GM12874 (cell line): Measurements from ENCODE around the gene ARHGAP24.

ENCODE experiments used
- TF ChIP-seq, protein P1 (sequence below): IDR thresholded peaks from 2 replicates; pipeline ENCODE4 v1.5.1; 2011; ENCODE audit warnings: low read depth, mild to moderate bottlenecking, control low read depth, low read length, moderate library complexity; ENCODE audit not compliant: insufficient read depth

ARHGAP24 gene

DNA sequence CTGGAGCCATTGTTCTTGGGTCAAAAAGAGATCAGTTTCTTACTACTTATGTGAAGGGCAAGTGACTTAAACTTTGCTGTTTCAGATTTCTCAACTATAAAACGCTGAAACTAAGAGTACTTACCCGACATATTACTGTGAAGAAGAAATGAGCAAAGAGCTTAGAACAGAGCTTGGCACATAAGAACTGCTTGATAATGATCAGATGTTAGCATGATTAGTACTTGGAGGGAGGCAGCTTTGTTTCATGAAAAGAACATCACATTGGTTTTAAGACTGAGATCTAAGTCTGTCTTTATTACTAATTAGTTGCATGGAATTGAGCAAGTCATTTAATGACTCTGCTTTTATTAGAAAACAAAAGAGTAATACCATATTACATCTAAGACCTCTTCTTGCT lies 169.1 kb downstream of the ARHGAP24 start:
- TF ChIP-seq, protein P1, sequence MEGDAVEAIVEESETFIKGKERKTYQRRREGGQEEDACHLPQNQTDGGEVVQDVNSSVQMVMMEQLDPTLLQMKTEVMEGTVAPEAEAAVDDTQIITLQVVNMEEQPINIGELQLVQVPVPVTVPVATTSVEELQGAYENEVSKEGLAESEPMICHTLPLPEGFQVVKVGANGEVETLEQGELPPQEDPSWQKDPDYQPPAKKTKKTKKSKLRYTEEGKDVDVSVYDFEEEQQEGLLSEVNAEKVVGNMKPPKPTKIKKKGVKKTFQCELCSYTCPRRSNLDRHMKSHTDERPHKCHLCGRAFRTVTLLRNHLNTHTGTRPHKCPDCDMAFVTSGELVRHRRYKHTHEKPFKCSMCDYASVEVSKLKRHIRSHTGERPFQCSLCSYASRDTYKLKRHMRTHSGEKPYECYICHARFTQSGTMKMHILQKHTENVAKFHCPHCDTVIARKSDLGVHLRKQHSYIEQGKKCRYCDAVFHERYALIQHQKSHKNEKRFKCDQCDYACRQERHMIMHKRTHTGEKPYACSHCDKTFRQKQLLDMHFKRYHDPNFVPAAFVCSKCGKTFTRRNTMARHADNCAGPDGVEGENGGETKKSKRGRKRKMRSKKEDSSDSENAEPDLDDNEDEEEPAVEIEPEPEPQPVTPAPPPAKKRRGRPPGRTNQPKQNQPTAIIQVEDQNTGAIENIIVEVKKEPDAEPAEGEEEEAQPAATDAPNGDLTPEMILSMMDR, result no peak

DNA sequence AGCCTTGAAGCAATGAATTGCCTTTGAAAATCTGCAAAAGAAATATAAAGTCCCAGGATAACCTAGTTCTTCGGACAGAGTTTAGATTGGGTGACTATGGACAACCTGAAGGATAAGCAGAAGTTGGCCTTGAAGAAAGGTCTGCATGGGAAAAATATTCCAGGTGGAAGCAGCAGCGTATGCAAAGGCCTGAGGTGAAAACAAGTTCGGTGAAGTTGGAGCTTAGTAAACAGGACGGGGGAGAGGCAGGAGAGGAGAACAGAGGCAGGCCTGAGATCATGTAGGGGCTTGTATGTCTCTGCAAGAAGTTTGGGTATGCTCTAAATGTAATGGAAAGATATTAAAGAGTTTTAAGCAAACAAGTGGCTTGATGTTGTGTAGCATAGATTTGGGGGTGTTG lies 176.0 kb downstream of the ARHGAP24 start:
- TF ChIP-seq, protein P1, result no peak

DNA sequence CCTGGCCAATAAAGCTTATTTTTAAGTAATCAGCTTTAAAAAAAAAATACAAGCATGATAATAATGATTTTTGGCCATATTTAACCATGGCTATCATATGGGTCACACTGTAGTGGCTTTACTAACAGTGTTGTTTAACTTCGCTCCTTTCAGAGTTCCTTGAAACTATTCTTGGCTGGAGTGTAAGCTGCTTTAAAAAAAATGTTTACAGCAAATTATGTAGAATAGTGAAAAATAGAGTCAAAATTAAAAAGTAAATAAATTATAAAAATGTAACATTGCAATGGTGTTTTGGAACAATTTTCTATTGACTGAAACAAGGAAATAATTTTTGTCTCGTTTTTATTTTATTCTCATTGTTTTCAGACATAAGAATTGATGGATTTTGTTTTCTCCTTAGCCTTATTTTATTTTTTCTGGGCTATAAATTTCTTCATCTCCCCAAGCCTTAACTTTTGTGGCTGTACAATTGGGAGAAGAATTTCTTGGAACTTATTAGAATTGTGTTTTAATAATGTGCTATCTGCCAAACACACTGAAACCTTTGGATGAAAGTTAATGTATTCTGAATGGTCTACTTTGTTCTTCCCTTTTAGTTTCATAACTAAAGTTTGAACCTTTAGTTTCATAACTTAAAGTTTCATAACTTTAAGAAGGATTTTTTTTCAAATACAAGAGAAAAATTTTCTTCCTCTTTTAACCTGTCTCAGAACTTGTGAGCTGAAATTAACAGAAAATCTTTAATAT lies 182.0 kb downstream of the ARHGAP24 start:
- TF ChIP-seq, protein P1, result no peak

DNA sequence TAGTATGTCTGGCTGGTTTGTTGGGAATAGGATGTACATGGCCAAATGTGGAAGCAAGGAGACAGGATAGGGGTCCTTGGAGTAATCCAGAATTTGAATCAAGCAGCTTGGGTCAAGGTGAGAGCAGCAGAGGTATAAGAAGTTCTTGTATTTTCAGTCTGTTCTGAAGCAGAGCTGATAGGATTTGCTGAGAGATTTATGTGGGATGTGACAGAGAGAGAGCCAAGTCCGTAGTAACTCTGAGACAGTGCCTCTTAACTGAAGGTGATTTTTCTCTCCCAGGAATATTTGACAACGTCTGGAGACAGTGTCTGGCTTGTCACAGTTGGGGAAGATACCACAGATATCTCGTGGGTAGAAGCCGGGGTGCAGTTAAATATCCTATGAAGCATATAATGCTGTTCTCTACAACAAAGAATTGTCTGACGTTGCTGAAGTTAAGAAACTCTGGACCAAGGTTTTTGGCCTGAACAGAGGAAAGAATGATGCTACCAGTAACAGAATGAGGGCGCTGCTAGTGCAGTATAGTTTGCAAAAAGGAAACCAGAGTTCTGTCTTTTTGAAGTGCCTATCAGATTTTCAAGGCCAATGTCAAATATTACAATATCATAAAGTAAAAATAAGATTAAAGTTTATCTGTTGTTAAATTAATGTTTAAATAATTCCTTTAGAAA lies 184.0 kb downstream of the ARHGAP24 start:
- TF ChIP-seq, protein P1, result peak; percentile 5; the same call in 1 of the 2 replicates

DNA sequence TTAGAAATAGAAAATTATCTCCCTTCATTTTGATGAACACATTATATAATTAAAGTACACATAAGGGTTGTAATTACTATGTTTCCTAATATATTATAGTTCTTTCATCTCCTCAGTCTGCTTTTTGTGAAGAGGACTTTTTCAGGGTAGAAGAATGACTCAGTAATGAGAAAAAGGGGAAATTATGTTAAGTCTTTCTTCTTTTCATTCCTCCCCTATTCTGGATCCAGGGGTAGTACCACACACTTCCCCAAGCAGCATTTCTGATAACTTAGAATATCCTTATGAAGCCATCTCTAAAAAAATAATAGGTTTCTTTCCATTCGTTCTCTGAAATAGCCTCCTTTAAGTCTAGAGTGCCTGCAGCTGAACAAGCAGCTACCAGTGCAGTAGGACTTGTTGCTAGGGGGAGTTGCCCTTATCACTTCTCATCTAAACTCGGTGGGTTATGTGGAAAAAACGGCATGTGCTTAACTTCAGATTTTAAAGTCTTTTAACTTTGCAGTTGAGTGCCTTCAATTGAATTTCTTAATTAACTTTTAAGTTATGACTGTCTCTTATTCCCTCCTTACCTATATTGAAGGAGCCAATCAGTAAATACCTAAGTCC lies 184.8 kb downstream of the ARHGAP24 start:
- TF ChIP-seq, protein P1, result no peak

DNA sequence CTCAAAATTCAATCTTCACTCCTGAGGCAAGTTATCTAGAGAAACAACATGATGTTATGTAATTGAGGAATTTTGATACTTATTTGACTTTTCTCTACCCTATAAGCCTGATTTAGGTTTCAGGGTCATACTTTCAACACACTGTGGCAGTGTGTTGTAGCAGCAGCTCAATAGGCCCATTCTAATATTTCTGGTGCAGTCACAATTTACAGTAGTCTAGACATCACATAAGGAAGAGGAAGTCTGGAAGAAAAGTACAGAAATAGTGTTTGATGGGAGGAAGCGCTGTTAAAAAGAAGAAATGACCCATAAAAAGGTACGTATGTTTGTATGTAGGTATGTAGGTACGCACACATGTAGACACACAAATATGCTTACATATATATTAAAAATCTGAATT lies 194.3 kb downstream of the ARHGAP24 start:
- TF ChIP-seq, protein P1, result no peak

DNA sequence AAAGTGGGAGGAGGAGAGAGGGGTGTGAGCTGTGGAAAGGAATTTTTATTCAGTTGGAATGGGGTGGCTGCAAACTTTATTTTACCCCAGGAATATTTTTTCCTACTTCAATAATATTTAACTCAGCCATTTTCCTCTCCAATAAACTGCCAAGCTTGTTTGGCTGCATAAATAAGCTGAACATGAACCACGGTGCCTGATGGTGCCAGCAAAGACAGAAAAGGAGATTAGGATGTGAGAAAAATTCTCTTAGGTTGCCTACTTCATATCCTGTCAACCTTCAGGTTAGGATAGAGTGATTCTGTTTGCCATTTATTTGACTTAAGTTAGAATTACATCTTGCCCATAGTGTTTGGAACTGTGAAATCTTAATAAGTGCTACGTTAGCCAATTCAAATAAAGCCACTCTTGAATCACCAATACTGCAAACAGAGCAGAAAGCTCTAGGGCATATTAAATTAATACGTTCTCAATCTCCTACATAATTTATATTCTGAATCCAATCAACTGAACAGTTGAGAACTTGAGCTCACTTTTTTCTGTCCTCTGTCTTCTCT lies 195.1 kb downstream of the ARHGAP24 start:
- TF ChIP-seq, protein P1, result no peak
